Activated B cell treated with CpG ODN at 0.5 μM for 24 hours (primary cell): ENCODE measurements around the gene GATA3. TPM values are rescaled to one million over a fixed set of nuclear protein-coding genes. Genes with fewer than 3 reads are reported as not detected.

Source experiments
- ATAC-seq: fragments of 200-7000 bp; cut with Tn5 transposase; one replicate; pipeline ENCODE4 v1.10.0; 2021; ENCODE audit warnings: low read depth, mild to moderate bottlenecking, moderate library complexity
- CTCF ChIA-PET: fragments of 350-600 bp; sonication (Branson Sonifier 250); formaldehyde crosslinking; loops from one replicate; lab custom pipeline; 2021; ENCODE audit warnings: antibody characterized with exemption; lab: Charles Lee
- POLR2A ChIA-PET: fragments of 350-600 bp; sonication (Branson Sonifier 250); formaldehyde crosslinking; loops from one replicate; lab custom pipeline; 2021; ENCODE audit warnings: antibody characterized with exemption; lab: Charles Lee
- DNase-seq: peaks from one replicate; pipeline ENCODE4 v3.0.0; 2022
- H3K27ac Mint-ChIP-seq: one replicate; pipeline ENCODE4 v1.8.0; 2020; ENCODE audit warnings: mixed read lengths
- H3K27me3 Mint-ChIP-seq: one replicate; pipeline ENCODE4 v1.8.0; 2021; ENCODE audit warnings: mixed read lengths
- H3K36me3 Mint-ChIP-seq: one replicate; pipeline ENCODE4 v1.8.0; 2021; ENCODE audit warnings: low read depth, mixed read lengths
- H3K4me1 Mint-ChIP-seq: one replicate; pipeline ENCODE4 v1.8.0; 2021; ENCODE audit warnings: mixed read lengths
- H3K4me3 Mint-ChIP-seq: one replicate; pipeline ENCODE4 v1.8.0; 2020; ENCODE audit warnings: mild to moderate bottlenecking, mixed read lengths
- H3K9me3 Mint-ChIP-seq: one replicate; pipeline ENCODE4 v1.8.0; 2020; ENCODE audit warnings: mixed read lengths
- intact Hi-C: fragments of 100-400 bp; cut with micrococcal nuclease; formaldehyde crosslinking; loops from one replicate; pipeline ENCODE4 v1.15.1; 2024
- total RNA-seq: library from RNA; stranded (reverse); gene quantifications from 2 replicates; pipeline ENCODE4 v1.2.3, GENCODE V29; 2022
- TF ChIP-seq, protein P1 (sequence below): fragments of 200-600 bp; IDR thresholded peaks from one replicate; pipeline ENCODE4 v1.8.0; 2022; ENCODE audit warnings: antibody characterized with exemption, mild to moderate bottlenecking

The GATA3 gene
- total RNA-seq, 1 donor from 2014 or later: 0.53 TPM

GRCh38 chr10:8061274-8062211 is 7.1 kb downstream of the GATA3 start:
- intact Hi-C loops: no loop called here
- Mint-ChIP-seq H3K27me3 (peaks cover 63% of the 10 kb centered on the region), H3K4me1 (peaks cover 29% of the 10 kb centered on the region), H3K4me3 (no peak overlapping the region), H3K9me3 (no peaks in the 10 kb centered on the region), H3K27ac (no peak overlapping the region), H3K36me3 (no peaks in the 10 kb centered on the region)
- no peak for ATAC-seq
- TF ChIP-seq, protein P1, sequence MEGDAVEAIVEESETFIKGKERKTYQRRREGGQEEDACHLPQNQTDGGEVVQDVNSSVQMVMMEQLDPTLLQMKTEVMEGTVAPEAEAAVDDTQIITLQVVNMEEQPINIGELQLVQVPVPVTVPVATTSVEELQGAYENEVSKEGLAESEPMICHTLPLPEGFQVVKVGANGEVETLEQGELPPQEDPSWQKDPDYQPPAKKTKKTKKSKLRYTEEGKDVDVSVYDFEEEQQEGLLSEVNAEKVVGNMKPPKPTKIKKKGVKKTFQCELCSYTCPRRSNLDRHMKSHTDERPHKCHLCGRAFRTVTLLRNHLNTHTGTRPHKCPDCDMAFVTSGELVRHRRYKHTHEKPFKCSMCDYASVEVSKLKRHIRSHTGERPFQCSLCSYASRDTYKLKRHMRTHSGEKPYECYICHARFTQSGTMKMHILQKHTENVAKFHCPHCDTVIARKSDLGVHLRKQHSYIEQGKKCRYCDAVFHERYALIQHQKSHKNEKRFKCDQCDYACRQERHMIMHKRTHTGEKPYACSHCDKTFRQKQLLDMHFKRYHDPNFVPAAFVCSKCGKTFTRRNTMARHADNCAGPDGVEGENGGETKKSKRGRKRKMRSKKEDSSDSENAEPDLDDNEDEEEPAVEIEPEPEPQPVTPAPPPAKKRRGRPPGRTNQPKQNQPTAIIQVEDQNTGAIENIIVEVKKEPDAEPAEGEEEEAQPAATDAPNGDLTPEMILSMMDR: no peak
- ChIA-PET POLR2A (no interaction called here), CTCF (no interaction called here)
- no peak for DNase-seq

DNA sequence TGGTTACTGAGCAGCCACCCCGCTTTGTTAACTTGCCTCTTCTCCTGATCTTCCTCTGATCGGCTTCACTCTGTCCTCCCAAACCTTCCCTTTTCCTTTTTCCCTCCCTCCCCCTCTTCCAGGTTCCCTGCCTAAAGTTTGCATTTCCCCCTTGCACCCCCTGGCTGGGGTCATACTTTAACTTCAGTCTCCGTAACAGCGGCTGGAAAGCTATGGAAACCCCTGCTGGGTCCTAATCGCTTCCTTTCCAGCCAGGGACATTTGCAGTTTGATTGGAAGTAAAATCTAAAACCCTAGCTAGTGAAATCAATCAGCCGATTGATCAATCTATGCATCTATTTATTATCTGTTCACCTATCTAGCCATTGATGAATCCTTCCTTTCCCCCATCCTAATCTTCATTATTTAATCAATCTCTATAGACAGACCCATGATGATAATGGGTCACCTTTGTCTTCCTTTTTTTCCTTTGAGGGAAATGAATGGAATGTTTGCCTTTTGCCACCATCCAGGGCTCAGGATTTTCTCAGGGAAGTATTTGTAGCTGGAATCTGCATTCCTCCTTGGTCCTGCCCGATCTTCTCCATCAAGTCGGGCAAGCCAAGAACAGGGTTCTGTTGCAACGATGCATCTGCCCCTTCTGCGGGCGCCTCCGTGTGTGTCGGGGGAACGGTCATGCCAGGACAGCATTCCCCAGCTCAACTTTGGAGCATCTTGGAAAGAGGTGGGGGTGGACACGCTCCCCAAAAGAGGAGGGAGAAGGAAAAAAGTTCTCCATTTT is 8.8 kb downstream of the GATA3 start:
- Mint-ChIP-seq H3K9me3 (no peaks in the 10 kb centered on the region), H3K27me3 (peaks cover 55% of the 10 kb centered on the region), H3K4me1 (peaks cover 20% of the 10 kb centered on the region), H3K27ac (no peak overlapping the region), H3K4me3 (no peak overlapping the region), H3K36me3 (no peaks in the 10 kb centered on the region)
- DNase-seq (no peak), ATAC-seq (no peak)
- ChIA-PET CTCF (no interaction called here), POLR2A (interaction anchor here (0.6 kb wide), 1 partner anchor 9 kb away, joined by 7 read pairs; the partner anchor contains the start of gene GATA3)
- intact Hi-C loops: no loop called here
- TF ChIP-seq, protein P1: no peak

DNA sequence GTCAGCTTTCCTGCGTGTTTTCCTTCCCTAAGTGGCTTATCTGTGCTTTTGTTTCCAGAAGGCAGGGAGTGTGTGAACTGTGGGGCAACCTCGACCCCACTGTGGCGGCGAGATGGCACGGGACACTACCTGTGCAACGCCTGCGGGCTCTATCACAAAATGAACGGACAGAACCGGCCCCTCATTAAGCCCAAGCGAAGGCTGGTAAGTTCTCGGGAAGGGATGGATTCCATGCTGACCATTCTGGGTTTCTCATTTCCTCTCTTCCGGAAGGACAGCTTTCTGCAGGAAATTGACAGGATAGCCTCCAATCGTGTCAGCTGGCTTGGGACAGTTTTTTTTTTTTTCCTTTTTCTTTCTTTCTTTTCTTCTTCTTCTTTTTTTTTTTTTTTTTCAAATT is 9.4 kb downstream of the GATA3 start:
- Mint-ChIP-seq H3K4me1 (peaks cover 20% of the 10 kb centered on the region), H3K9me3 (no peaks in the 10 kb centered on the region), H3K27ac (no peak overlapping the region), H3K27me3 (peaks cover 56% of the 10 kb centered on the region), H3K4me3 (no peak overlapping the region), H3K36me3 (no peaks in the 10 kb centered on the region)
- CTCF ChIA-PET: no interaction called here
- TF ChIP-seq, protein P1: no peak
- intact Hi-C loops: no loop called here
- POLR2A ChIA-PET: interaction anchor here (0.6 kb wide), 1 partner anchor 10 kb away, joined by 7 read pairs; the partner anchor contains the start of gene GATA3
- no peak for ATAC-seq
- DNase-seq: no peak

- peaks cover 55% of the 10 kb centered on the region for H3K27me3 Mint-ChIP-seq
- H3K4me3 Mint-ChIP-seq: no peak overlapping the region
- ChIA-PET POLR2A (interaction anchor here (0.7 kb wide), 1 partner anchor 24 kb away, joined by 4 read pairs; no protein-coding TSS in a partner anchor), CTCF (no interaction called here)
- TF ChIP-seq, protein P1: no peak
- no peaks in the 10 kb centered on the region for H3K36me3 Mint-ChIP-seq
- H3K9me3 Mint-ChIP-seq: no peaks in the 10 kb centered on the region
- ATAC-seq (no peak), DNase-seq (no peak)
- intact Hi-C loops: no loop called here
- H3K27ac Mint-ChIP-seq: no peak overlapping the region
- peaks cover 20% of the 10 kb centered on the region for H3K4me1 Mint-ChIP-seq
These were observed 9.9 kb downstream of the GATA3 start for GRCh38 chr10:8064436-8064835.

- DNase-seq: no peak
- intact Hi-C loops: no loop called here
- Mint-ChIP-seq H3K4me1 (peaks cover 10% of the 10 kb centered on the region), H3K36me3 (no peaks in the 10 kb centered on the region), H3K27me3 (peaks cover 45% of the 10 kb centered on the region), H3K9me3 (no peaks in the 10 kb centered on the region), H3K4me3 (no peak overlapping the region), H3K27ac (no peak overlapping the region)
- ChIA-PET POLR2A (no interaction called here), CTCF (no interaction called here)
- no peak for ATAC-seq
- TF ChIP-seq, protein P1: no peak
These were observed 11.2 kb downstream of the GATA3 start for GRCh38 chr10:8065651-8066050.
